Measurements from ENCODE around the gene CLDN20. TPM values are rescaled to one million over a fixed set of nuclear protein-coding genes. Genes with fewer than 3 reads are reported as not detected.

Gene CLDN20
- total and polyA plus RNA-seq, 11 donors: 0.30 TPM; not detected in 10

DNA sequence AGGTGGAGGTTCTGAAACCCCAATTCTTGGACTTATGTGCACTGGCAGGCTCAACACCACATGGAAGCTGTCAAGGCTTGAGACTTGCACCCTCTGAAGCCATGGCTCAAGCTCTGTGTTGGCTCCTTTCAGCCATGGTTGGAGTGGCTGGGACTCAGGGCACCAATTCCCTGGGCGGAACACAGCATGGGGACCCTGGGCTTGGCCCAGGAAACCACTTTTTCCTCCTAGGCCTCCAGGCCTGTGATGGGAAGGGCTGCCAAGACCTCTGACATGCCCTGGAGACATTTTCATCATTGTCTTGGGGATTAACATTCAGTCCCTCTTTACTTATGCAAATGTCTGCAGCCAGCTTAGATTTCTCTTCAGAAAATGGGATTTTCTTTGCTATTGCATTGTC lies 26.2 kb upstream of the CLDN20 start:
- DNase-seq: no peak
- H3K36me3 ChIP-seq: no peaks in the 10 kb centered on the region
- H3K4me3 ChIP-seq: no peak overlapping the region
- TF ChIP-seq CTCF (IDR thresholded peaks at IDR 0.05): no peak
- TF ChIP-seq POLR2A (IDR thresholded peaks at IDR 0.05): no peak
- intact Hi-C loops (cut with DNase I): no loop called here
- no peaks in the 10 kb centered on the region for H3K27me3 ChIP-seq
- H3K4me1 ChIP-seq: no peaks in the 10 kb centered on the region
- no peak overlapping the region for H3K27ac ChIP-seq
- H3K9me3 ChIP-seq: no peaks in the 10 kb centered on the region
- 64 to 100% (median 92%) methylated on average over 1 of the region's 1 CpG for WGBS, 4 donors
- no peak for ATAC-seq

DNA sequence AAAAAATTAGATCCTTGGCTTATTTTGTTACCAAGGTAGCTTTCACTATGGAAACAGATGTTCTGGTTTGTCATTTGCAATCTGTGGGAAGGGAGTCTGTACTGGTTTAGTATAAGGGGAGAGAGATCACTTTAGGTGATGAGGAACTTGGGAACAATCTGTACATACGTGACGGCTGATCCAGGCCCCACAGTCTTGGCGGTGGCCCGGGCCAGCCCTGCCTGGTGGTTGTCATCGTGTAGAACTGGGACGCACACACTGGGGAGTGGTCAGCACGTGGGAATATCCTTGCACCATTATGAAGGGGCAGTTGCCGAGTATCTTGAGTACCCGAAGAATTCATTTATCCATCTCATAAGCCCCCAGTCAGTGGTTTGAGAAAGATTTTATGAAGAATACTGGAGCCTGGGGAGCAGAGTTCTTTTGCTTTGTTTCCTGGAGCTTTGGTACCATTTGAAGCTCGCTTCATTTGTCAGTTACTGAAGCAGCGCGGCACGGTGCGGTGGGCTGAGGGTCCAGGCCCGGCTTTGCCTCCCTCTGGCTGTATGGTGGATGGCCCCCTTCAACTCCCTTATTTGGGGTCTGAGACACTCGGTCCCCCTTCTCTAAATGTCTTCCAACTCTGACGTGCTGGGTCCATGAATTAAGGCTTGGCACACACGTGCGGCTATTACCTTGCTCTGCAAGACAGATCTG lies 22.8 kb upstream of the CLDN20 start:
- no peak for ATAC-seq
- H3K27me3 ChIP-seq: no peaks in the 10 kb centered on the region
- no peaks in the 10 kb centered on the region for H3K4me1 ChIP-seq
- no peak for DNase-seq
- intact Hi-C loops (cut with DNase I): loop anchor here in 4 of 10 donors (5.0 to 10.0 kb wide), 4 partner anchors 64 to 566 kb away; no protein-coding TSS in a partner anchor
- H3K9me3 ChIP-seq: no peaks in the 10 kb centered on the region
- peaks cover 0 to 5% (median 0%) of the 10 kb centered on the region in 9 donors for H3K36me3 ChIP-seq
- H3K27ac ChIP-seq: no peak overlapping the region
- TF ChIP-seq POLR2A (IDR thresholded peaks at IDR 0.05) (no peak), CTCF (IDR thresholded peaks at IDR 0.05) (no peak)
- 92 to 95% (median 93%) methylated on average over 19 of the region's 19 CpGs for WGBS, 4 donors
- H3K4me3 ChIP-seq: no peak overlapping the region

- 76 to 87% (median 85%) methylated on average over 8 of the region's 8 CpGs for WGBS, 4 donors
These were observed 21.8 kb upstream of the CLDN20 start for GRCh38 chr6:155241966-155242365.

More at GRCh38 chr6:155241966-155242365, 21.8 kb upstream of the CLDN20 start:
- H3K27me3 ChIP-seq: no peaks in the 10 kb centered on the region
- no peak overlapping the region for H3K4me3 ChIP-seq
- DNase-seq (no peak), ATAC-seq (no peak)
- H3K36me3 ChIP-seq: peaks cover 0 to 6% (median 0%) of the 10 kb centered on the region in 9 donors
- intact Hi-C loops (cut with DNase I): loop anchor here in 4 of 10 donors (5.0 to 10.0 kb wide), 4 partner anchors 65 to 567 kb away; no protein-coding TSS in a partner anchor
- H3K4me1 ChIP-seq: no peaks in the 10 kb centered on the region
- TF ChIP-seq CTCF (IDR thresholded peaks at IDR 0.05) (no peak), POLR2A (IDR thresholded peaks at IDR 0.05) (no peak)
- H3K9me3 ChIP-seq: no peaks in the 10 kb centered on the region
- H3K27ac ChIP-seq: no peak overlapping the region

Data from heart left ventricle (tissue), 16 donors.